GM12878 (cell line): ENCODE measurements around the gene THADA. TPM values are rescaled to one million over a fixed set of nuclear protein-coding genes. Genes with fewer than 3 reads are reported as not detected.

ENCODE experiments used
- ATAC-seq: fragments of 200-7000 bp; cut with Tn5 transposase; 3 replicates; pipeline ENCODE4 v1.9.1; 2020; ENCODE audit warnings: mild to moderate bottlenecking, moderate library complexity
- BruUV-seq: library from RNA; stranded (reverse); fragments of 400-500 nt; replicated peaks from 2 replicates; lab custom pipeline; 2021; lab: Mats Ljungman, UMichigan
- CTCF ChIA-PET: fragments of 300-600 bp; sonication (Branson Sonifier 250); formaldehyde crosslinking; extraction: SDS; loops from one replicate; lab custom pipeline; 2021; ENCODE audit warnings: inconsistent platforms; lab: Yijun Ruan, JAX
- POLR2A ChIA-PET: fragments of 350-600 bp; formaldehyde crosslinking; extraction: SDS; loops from one replicate; lab custom pipeline; 2021; ENCODE audit warnings: inconsistent platforms; lab: Charles Lee
- RAD21 ChIA-PET: fragments of 300-600 bp; sonication (Branson Sonifier 250); formaldehyde crosslinking; loops from one replicate; lab custom pipeline; 2023; ENCODE audit warnings: antibody characterized with exemption; ENCODE audit not compliant: unreplicated experiment; lab: Charles Lee
- SMC1A ChIA-PET: fragments of 300-600 bp; sonication (Branson Sonifier 250); formaldehyde crosslinking; loops from one replicate; lab custom pipeline; 2023; ENCODE audit not compliant: unreplicated experiment, uncharacterized antibody; lab: Charles Lee
- DNase-seq: peaks from one replicate; pipeline ENCODE4 v3.0.0-alpha.2; 2011; ENCODE audit warnings: low read depth, low spot score
- FAIRE-seq: peaks from 3 replicates; lab custom pipeline; 2011; peaks lifted over from hg19 to GRCh38; lab: Jason Lieb, UNC
- H2AFZ ChIP-seq: 2 replicates; pipeline ENCODE4 v1.6.0; 2011; ENCODE audit warnings: low read depth, low read length, control low read depth; ENCODE audit not compliant: control insufficient read depth
- H3K27ac ChIP-seq: 2 replicates; pipeline ENCODE4 v1.5.1; 2011; ENCODE audit warnings: control low read depth; ENCODE audit not compliant: control insufficient read depth, insufficient read depth
- H3K27me3 ChIP-seq, 2 experiments: replicated peaks in 1 of 2; 2 replicates each; pipeline versions ENCODE4 v1.6.0 to v1.6.1; 2011; ENCODE audit warnings: low read length in 1 of 2; ENCODE audit not compliant: control insufficient read depth in 2 of 2, insufficient read depth in 2 of 2
- H3K36me3 ChIP-seq, 2 experiments: 2 replicates each; pipeline ENCODE4 v1.5.1; 2011; ENCODE audit warnings: low read length in 1 of 2; ENCODE audit not compliant: control insufficient read depth in 2 of 2, insufficient read depth in 2 of 2
- H3K4me1 ChIP-seq: 2 replicates; pipeline ENCODE4 v1.6.1; 2011; ENCODE audit warnings: mild to moderate bottlenecking, low read length, moderate library complexity, mixed read lengths; ENCODE audit not compliant: control insufficient read depth, insufficient read depth
- H3K4me2 ChIP-seq: 2 replicates; pipeline ENCODE4 v1.6.0; 2011; ENCODE audit warnings: control low read depth; ENCODE audit not compliant: control insufficient read depth, insufficient read depth
- H3K4me3 ChIP-seq: fragments of 200-600 bp; sonication (generic); 2 replicates; pipeline ENCODE4 v1.5.1; 2016
- H3K79me2 ChIP-seq: 2 replicates; pipeline ENCODE4 v1.6.0; 2011; ENCODE audit warnings: low read length; ENCODE audit not compliant: control insufficient read depth, insufficient read depth
- H3K9ac ChIP-seq: 2 replicates; pipeline ENCODE4 v1.8.0; 2011; ENCODE audit warnings: low read length, control low read depth, mixed read lengths; ENCODE audit not compliant: control insufficient read depth, insufficient read depth
- H3K9me3 ChIP-seq: replicated peaks from 3 replicates; pipeline ENCODE4 v1.5.1; 2011; ENCODE audit warnings: mild to moderate bottlenecking, low read length; ENCODE audit not compliant: control insufficient read depth, insufficient read depth
- H4K20me1 ChIP-seq: 2 replicates; pipeline ENCODE4 v1.6.0; 2011; ENCODE audit not compliant: control insufficient read depth, insufficient read depth
- NFIC ChIP-seq: IDR thresholded peaks from 2 replicates; pipeline ENCODE4 v1.6.1; 2012; ENCODE audit warnings: low read depth, mild to moderate bottlenecking, inconsistent platforms, low read length, moderate library complexity
- RAD21 ChIP-seq: IDR thresholded peaks from 2 replicates; pipeline ENCODE4 v1.6.1; 2011; ENCODE audit warnings: mild to moderate bottlenecking, low read depth, low read length, moderate library complexity; ENCODE audit not compliant: insufficient read depth
- SMC3 ChIP-seq: IDR thresholded peaks from 2 replicates; pipeline ENCODE4 v1.6.1; 2011; ENCODE audit warnings: low read length, improper control_type of control experiment, borderline replicate concordance
- WGBS: methylation state at CpG from one replicate; pipeline ENCODE4 v1.1.6; 2016; ENCODE audit warnings: low lambda C conversion rate; ENCODE audit not compliant: insufficient replicate concordance, insufficient coverage; ENCODE audit errors: missing lambda C conversion rate; 5-methylcytosine and 5-hydroxymethylcytosine counted together
- in situ Hi-C: fragments of 300-500 bp; cut with MboI; formaldehyde crosslinking; loops from 9 replicates; pipeline ENCODE4 v1.14.3; 2018; ENCODE audit warnings: mixed read lengths
- intact Hi-C: fragments of 100-400 bp; cut with micrococcal nuclease; formaldehyde crosslinking; loops from one replicate; pipeline ENCODE4 v1.14.2; 2022; ENCODE audit not compliant: unreplicated experiment
- polyA plus RNA-seq, 11 experiments: library from polyadenylated mRNA; depleted of rRNA in 4 of 11; unstranded in 6 of 11; stranded (reverse) in 5 of 11; fragments of >200 nt; fragmentation: Nextera tagmentation in 4 of 11; fragmentation: Illumina TruSeq in 1 of 11; extraction: Ambion mirVana in 4 of 11; extraction: Trizol in 1 of 11; gene quantifications; 1 replicate in 1 of 11; 2 replicates in 10 of 11; pipeline versions ENCODE4 v1.2.1 to v1.2.3, GENCODE V29; 2011 to 2016; ENCODE audit warnings: inconsistent platforms in 2 of 11, missing spikeins in 2 of 11, low read depth in 1 of 11
- total RNA-seq, 4 experiments: library from RNA; depleted of rRNA in 3 of 4; stranded (reverse); fragments of >200 nt in 3 of 4; fragmentation: Illumina TruSeq in 1 of 4; extraction: Trizol in 1 of 4; gene quantifications; 2 replicates each; pipeline versions ENCODE4 v1.2.1 to v1.2.3, GENCODE V29; 2013 to 2021
- TF ChIP-seq, protein P1 (sequence below), 3 experiments: IDR thresholded peaks in 2 of 3; conservative IDR thresholded peaks in 1 of 3; 2 replicates each; pipeline ENCODE4 v1.5.1; 2011; ENCODE audit warnings: low read depth in 3 of 3, low read length in 3 of 3, mild to moderate bottlenecking in 3 of 3, control low read depth in 2 of 3, moderate library complexity in 2 of 3, inconsistent platforms in 1 of 3, mixed read lengths in 1 of 3; ENCODE audit not compliant: control insufficient read depth in 2 of 3, insufficient read depth in 1 of 3; ENCODE audit errors: extremely low read depth in 1 of 3

Gene THADA
- total and polyA plus RNA-seq, 10 of the 15 experiments (the other 5 are each of a cell fraction or from before 2014, with no cell fraction given), result 14.6 to 33.2 (median 23.2) TPM

DNA sequence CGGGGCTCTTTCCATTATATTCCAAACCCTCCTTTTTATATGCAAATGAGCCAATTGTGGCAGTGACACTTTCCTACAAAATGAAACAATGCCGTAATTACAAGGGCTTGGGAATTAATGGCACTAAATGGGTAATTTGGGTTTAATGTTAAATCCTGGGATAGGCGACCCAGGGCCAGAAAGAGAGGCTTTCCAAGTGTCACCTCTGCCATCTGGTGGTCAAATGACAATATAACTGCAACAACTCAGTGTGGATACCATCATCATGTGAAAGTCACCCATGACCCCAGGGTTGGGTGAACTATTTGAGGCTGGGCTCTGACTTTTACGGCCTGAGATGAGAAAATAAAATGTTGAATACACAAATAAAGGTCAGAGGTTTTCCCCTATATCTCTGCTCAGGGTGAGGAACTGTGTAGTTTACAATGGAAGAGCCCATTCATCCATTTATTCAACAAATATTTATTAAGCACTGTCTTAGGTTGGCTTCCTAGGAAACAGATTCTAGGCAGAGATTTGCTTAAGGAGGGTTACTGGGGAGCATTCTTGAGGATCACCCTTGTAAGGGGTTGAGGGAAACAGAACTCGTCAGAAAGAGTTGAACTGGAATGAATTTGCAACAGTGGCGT, 13.6 kb upstream of the THADA start:
- TF ChIP-seq, protein P1, sequence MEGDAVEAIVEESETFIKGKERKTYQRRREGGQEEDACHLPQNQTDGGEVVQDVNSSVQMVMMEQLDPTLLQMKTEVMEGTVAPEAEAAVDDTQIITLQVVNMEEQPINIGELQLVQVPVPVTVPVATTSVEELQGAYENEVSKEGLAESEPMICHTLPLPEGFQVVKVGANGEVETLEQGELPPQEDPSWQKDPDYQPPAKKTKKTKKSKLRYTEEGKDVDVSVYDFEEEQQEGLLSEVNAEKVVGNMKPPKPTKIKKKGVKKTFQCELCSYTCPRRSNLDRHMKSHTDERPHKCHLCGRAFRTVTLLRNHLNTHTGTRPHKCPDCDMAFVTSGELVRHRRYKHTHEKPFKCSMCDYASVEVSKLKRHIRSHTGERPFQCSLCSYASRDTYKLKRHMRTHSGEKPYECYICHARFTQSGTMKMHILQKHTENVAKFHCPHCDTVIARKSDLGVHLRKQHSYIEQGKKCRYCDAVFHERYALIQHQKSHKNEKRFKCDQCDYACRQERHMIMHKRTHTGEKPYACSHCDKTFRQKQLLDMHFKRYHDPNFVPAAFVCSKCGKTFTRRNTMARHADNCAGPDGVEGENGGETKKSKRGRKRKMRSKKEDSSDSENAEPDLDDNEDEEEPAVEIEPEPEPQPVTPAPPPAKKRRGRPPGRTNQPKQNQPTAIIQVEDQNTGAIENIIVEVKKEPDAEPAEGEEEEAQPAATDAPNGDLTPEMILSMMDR (IDR thresholded peaks at IDR 0.05 in 2 of 3, conservative IDR thresholded peaks at IDR 0.05 in 1 of 3; ENCODE audit: control insufficient read depth in 2 of 3, extremely low read depth in 1 of 3, insufficient read depth in 1 of 3, low read depth in 3 of 3, low read length in 3 of 3), result peak; percentile 66 to 73 (median 66); a peak in 5 of 6 replicates
- TF ChIP-seq SMC3, result peak; percentile 67; the same call in 1 of the 2 replicates
- peak; percentile 71 for TF ChIP-seq RAD21
- TF ChIP-seq NFIC, result no peak
- DNase-seq (no peak), FAIRE-seq (peak; percentile 13), ATAC-seq (peak; percentile 87)
- ChIA-PET CTCF (interaction anchor here (0.7 to 2.0 kb wide), 13 partner anchors 9 to 779 kb away, joined by 3 to 11 read pairs (median 4); partner anchors contain the start of gene THADA), RAD21 (interaction anchor here (1.1 kb wide), 1 partner anchor 662 kb away, joined by 3 read pairs; no protein-coding TSS in a partner anchor), POLR2A (interaction anchor here (1.2 kb wide), 1 partner anchor 13 kb away, joined by 3 read pairs; no protein-coding TSS in a partner anchor), SMC1A (interaction anchor here (0.9 to 1.2 kb wide), 3 partner anchors 33 to 791 kb away, joined by 3 to 8 read pairs (median 4); no protein-coding TSS in a partner anchor)
- Histone ChIP-seq H3K36me3 (no peaks in the 10 kb centered on the region), H3K9me3 (no peaks in the 10 kb centered on the region), H3K4me3 (no peak overlapping the region), H3K27ac (no peak overlapping the region), H2AFZ (no peak overlapping the region), H3K79me2 (no peaks in the 10 kb centered on the region), H4K20me1 (no peaks in the 10 kb centered on the region), H3K4me1 (no peaks in the 10 kb centered on the region), H3K9ac (no peak overlapping the region), H3K27me3 (no peaks in the 10 kb centered on the region; a peak in 1 of 4 replicates), H3K4me2 (no peak overlapping the region)
- 23% methylated on average over 6 of the region's 6 CpGs for WGBS
- in situ Hi-C loops, result no loop called here
- no TSS peak for BruUV-seq
- intact Hi-C loops, result loop anchor here (1.0 to 2.0 kb wide), 2 partner anchors 663 to 782 kb away; no protein-coding TSS in a partner anchor
